ENCODE data around the gene NFKBIA.

GRCh38 chr14:35408026-35408425, 3.5 kb upstream of the NFKBIA start:
- TF ChIP-seq, protein P1, sequence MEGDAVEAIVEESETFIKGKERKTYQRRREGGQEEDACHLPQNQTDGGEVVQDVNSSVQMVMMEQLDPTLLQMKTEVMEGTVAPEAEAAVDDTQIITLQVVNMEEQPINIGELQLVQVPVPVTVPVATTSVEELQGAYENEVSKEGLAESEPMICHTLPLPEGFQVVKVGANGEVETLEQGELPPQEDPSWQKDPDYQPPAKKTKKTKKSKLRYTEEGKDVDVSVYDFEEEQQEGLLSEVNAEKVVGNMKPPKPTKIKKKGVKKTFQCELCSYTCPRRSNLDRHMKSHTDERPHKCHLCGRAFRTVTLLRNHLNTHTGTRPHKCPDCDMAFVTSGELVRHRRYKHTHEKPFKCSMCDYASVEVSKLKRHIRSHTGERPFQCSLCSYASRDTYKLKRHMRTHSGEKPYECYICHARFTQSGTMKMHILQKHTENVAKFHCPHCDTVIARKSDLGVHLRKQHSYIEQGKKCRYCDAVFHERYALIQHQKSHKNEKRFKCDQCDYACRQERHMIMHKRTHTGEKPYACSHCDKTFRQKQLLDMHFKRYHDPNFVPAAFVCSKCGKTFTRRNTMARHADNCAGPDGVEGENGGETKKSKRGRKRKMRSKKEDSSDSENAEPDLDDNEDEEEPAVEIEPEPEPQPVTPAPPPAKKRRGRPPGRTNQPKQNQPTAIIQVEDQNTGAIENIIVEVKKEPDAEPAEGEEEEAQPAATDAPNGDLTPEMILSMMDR (IDR thresholded peaks at IDR 0.05) = no peak
- TF ChIP-seq POLR2A (IDR thresholded peaks at IDR 0.05) = no peak

Data from uterus (tissue), 2 donors.